Gastroesophageal sphincter (tissue), 4 donors: Measurements from ENCODE around the gene SLC38A9. TPM values are rescaled to one million over a fixed set of nuclear protein-coding genes. Genes with fewer than 3 reads are reported as not detected.

ENCODE experiments used
- ATAC-seq: fragments of 150-250 bp; one replicate; pipeline ENCODE4 v1.9.1; 2016; ENCODE audit warnings: mild to moderate bottlenecking, moderate library complexity
- H3K27ac ChIP-seq, 4 donors: fragments of 200-600 bp; sonication (generic) in 3 of 4; 1 replicate in 3 of 4; 2 replicates in 1 of 4; pipeline ENCODE4 v1.5.1; 2016 to 2019
- H3K27me3 ChIP-seq: fragments of 200-600 bp; sonication (generic); one replicate; pipeline ENCODE4 v1.5.1; 2019
- H3K36me3 ChIP-seq, 2 donors: fragments of 200-600 bp; sonication (generic); one replicate each; pipeline ENCODE4 v1.5.1; 2019; ENCODE audit warnings: control low read depth in 1 of 2
- H3K4me1 ChIP-seq, 3 donors: fragments of 200-600 bp; sonication (generic); 1 replicate in 2 of 3; 2 replicates in 1 of 3; pipeline ENCODE4 v1.5.1; 2016 to 2019; ENCODE audit warnings: control low read depth in 2 of 3
- H3K4me3 ChIP-seq, 2 donors: fragments of 200-600 bp; sonication (generic); one replicate each; pipeline ENCODE4 v1.5.1; 2019; ENCODE audit warnings: mild to moderate bottlenecking in 1 of 2, moderate library complexity in 1 of 2
- H3K9me3 ChIP-seq, 3 donors: fragments of 200-600 bp; sonication (generic); one replicate each; pipeline ENCODE4 v1.5.1; 2017 to 2019; ENCODE audit warnings: control low read depth in 2 of 3
- EP300 ChIP-seq: sonication (generic); formaldehyde crosslinking; IDR thresholded peaks from one replicate; pipeline ENCODE4 v1.6.1; 2017; ENCODE audit warnings: antibody characterized with exemption, mild to moderate bottlenecking
- POLR2A ChIP-seq, 2 donors: fragments of 450-650 bp; IDR thresholded peaks; one replicate each; pipeline ENCODE4 v1.6.1; 2017; ENCODE audit warnings: antibody characterized with exemption in 2 of 2, mild to moderate bottlenecking in 2 of 2, moderate library complexity in 1 of 2
- POLR2AphosphoS5 ChIP-seq: sonication (generic); formaldehyde crosslinking; IDR thresholded peaks from one replicate; pipeline ENCODE4 v1.6.1; 2017; ENCODE audit warnings: antibody characterized with exemption
- WGBS, 2 donors: methylation state at CpG; one replicate each; pipeline ENCODE4 v1.1.5; 2018; ENCODE audit warnings: low coverage in 1 of 2; 5-methylcytosine and 5-hydroxymethylcytosine counted together
- total RNA-seq, 4 donors: library from RNA; depleted of rRNA; stranded (reverse); fragments of >200 nt; gene quantifications; one replicate each; pipeline ENCODE4 v1.1.0, GENCODE V29; 2016
- TF ChIP-seq, protein P1 (sequence below), 4 experiments: fragments of 200-600 bp in 2 of 4; fragments of 450-650 bp in 2 of 4; sonication (generic) in 1 of 4; IDR thresholded peaks; one replicate each; pipeline ENCODE4 v1.5.1; 2017 to 2019; ENCODE audit warnings: antibody characterized with exemption in 4 of 4, mild to moderate bottlenecking in 2 of 4, moderate library complexity in 2 of 4

Gene SLC38A9
- total RNA-seq, 4 donors from 2014 or later, result 10.1 to 13.2 (median 11.4) TPM

DNA sequence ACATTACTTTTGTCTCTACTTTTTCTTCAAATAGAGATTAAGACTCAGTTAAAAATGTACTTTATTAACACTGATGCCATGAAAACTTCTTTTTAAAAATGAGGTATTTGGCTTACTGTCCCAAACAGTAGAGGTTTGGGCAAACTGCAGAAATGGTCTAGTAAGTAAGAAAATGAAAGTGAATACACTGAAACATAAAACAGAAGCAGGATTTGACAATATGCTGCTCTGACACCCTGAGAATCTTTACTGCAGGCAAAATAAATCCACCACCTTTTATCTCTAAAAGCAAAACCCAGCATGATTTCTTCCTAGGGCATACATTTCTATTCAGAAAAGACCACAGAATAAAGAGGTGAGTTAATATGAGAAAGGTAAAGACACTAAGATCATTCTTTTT lies 86.2 kb downstream of the SLC38A9 start:
- Histone ChIP-seq H3K4me1 (peaks cover 0 to 36% (median 6%) of the 10 kb centered on the region in 3 donors), H3K9me3 (no peaks in the 10 kb centered on the region), H3K36me3 (no peaks in the 10 kb centered on the region), H3K27ac (peak overlapping the region in 2 of 4 donors; percentile 22 to 41), H3K27me3 (no peaks in the 10 kb centered on the region), H3K4me3 (no peak overlapping the region)
- ATAC-seq, result no peak
- no peak for TF ChIP-seq POLR2AphosphoS5
- TF ChIP-seq POLR2A (IDR thresholded peaks at IDR 0.05), result no peak
- TF ChIP-seq, protein P1, sequence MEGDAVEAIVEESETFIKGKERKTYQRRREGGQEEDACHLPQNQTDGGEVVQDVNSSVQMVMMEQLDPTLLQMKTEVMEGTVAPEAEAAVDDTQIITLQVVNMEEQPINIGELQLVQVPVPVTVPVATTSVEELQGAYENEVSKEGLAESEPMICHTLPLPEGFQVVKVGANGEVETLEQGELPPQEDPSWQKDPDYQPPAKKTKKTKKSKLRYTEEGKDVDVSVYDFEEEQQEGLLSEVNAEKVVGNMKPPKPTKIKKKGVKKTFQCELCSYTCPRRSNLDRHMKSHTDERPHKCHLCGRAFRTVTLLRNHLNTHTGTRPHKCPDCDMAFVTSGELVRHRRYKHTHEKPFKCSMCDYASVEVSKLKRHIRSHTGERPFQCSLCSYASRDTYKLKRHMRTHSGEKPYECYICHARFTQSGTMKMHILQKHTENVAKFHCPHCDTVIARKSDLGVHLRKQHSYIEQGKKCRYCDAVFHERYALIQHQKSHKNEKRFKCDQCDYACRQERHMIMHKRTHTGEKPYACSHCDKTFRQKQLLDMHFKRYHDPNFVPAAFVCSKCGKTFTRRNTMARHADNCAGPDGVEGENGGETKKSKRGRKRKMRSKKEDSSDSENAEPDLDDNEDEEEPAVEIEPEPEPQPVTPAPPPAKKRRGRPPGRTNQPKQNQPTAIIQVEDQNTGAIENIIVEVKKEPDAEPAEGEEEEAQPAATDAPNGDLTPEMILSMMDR (IDR thresholded peaks at IDR 0.05), result no peak
- no peak for TF ChIP-seq EP300

DNA sequence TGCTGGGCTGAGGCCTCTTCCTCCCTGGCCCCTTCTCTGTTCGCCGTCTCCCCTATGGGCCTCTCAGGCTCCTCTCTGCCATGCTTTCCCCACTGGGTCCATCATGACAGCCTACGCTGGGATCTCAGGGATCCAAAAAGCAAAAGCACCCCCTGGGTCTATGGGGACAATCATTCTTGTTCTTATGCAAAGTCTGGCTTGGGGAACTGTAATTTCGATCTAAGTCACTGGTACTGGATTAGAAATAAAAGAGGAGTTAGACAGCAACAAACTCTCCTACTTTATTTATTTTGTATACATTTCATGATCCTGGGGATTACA lies 86.6 kb downstream of the SLC38A9 start:
- H3K4me1 ChIP-seq, result peaks cover 0 to 37% (median 6%) of the 10 kb centered on the region in 3 donors
- no peaks in the 10 kb centered on the region for H3K36me3 ChIP-seq
- H3K4me3 ChIP-seq, result no peak overlapping the region
- WGBS, 2 donors, result 63 to 69% methylated on average over 2 to 4 of the region's 4 CpGs
- no peak for TF ChIP-seq POLR2AphosphoS5
- no peak for TF ChIP-seq POLR2A (IDR thresholded peaks at IDR 0.05)
- TF ChIP-seq, protein P1 (IDR thresholded peaks at IDR 0.05), result no peak
- no peak for TF ChIP-seq EP300
- H3K9me3 ChIP-seq, result no peaks in the 10 kb centered on the region
- no peak for ATAC-seq
- peak overlapping the region in 3 of 4 donors; percentile 22 to 41 (median 31) for H3K27ac ChIP-seq
- H3K27me3 ChIP-seq, result no peaks in the 10 kb centered on the region

DNA sequence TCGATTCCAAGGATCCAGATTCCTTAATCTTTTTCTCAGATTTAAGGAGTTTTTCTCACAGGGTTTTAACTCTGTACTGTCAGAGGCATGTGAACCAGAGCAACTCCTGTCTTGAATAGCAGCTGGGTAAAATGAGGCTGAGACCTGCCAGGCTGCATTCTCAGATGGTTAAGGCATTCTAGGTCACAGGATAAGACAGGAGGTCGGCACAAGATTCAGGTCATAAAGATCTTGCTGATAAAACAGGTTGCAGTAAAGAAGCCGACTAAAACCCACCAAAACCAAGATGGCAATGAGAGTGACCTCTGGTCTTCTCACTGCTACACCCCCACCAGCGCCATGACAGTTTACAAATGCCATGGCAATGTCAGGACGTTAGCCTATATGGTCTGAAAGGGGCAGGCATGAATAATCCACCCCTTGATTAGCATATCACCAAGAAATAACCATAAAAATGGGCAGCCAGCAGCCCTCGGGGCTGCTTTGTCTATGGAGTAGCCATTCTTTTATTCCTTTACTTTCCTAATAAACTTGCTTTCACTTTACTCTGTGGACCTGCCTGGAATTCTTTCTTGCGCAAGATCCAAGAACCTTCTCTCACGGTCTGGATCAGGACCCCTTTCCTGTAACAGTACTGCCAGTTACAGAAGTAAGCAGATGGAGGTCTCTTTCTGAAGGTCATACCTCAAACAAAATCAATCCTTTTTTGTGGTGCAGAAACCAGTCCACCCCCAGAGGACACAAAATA lies 87.1 kb downstream of the SLC38A9 start:
- H3K27me3 ChIP-seq, result no peaks in the 10 kb centered on the region
- WGBS, 2 donors, result 76 to 83% methylated on average over 5 to 8 of the region's 8 CpGs
- peak; percentile 34 for ATAC-seq
- no peaks in the 10 kb centered on the region for H3K36me3 ChIP-seq
- H3K27ac ChIP-seq, result peak overlapping the region in 3 of 4 donors; percentile 22 to 41 (median 31)
- H3K4me3 ChIP-seq, result no peak overlapping the region
- peaks cover 0 to 37% (median 6%) of the 10 kb centered on the region in 3 donors for H3K4me1 ChIP-seq
- TF ChIP-seq, protein P1 (IDR thresholded peaks at IDR 0.05), result no peak
- H3K9me3 ChIP-seq, result no peaks in the 10 kb centered on the region

DNA sequence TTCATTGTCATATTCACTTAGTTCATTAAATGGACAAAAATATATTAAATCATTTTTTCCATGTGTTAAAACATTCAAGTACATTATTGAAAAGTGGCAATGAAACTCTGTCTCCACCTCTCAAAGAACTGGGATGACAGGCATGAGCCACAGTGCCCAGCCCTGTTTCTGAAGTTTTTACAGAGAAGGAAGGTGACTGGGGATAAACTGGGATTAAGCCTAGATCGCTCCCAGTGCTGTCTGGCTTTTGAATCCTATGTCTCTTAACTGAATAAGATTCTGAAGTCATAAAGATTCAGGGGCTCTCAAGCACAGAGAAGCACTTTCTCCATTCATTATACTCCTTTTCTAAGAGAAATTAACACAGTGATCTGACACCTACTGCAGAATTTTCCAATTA lies 88.3 kb downstream of the SLC38A9 start:
- TF ChIP-seq POLR2AphosphoS5 (no peak), EP300 (no peak), POLR2A (IDR thresholded peaks at IDR 0.05) (no peak)
- TF ChIP-seq, protein P1 (IDR thresholded peaks at IDR 0.05), result no peak
- whole genome bisulfite sequencing, 2 donors, result 91 to 100% methylated on average over 1 of the region's 1 CpG

DNA sequence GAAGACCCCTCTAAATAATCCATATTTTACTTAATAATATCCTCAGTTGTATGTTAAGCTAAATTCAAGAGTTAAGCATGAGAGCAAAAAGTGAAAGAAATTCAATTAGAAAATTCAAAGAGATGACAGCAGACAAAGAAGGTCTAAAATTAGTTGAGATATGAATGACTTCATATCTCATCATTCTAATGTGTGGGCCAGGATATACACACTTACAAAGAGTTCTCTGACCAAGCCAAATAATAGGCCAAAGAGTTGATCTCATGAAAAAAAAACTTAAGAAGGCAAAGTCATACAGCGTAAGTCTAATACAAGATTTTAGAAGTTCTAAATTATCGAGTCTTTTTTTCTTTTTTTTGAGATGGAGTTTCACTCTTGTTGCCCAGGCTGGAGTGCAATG lies 89.7 kb downstream of the SLC38A9 start:
- no peaks in the 10 kb centered on the region for H3K9me3 ChIP-seq
- no peak overlapping the region for H3K27ac ChIP-seq
- peaks cover 0 to 37% (median 6%) of the 10 kb centered on the region in 3 donors for H3K4me1 ChIP-seq
- H3K4me3 ChIP-seq, result no peak overlapping the region
- H3K27me3 ChIP-seq, result no peaks in the 10 kb centered on the region
- no peak for ATAC-seq
- no peaks in the 10 kb centered on the region for H3K36me3 ChIP-seq
- TF ChIP-seq POLR2A (IDR thresholded peaks at IDR 0.05), result no peak
- no peak for TF ChIP-seq POLR2AphosphoS5
- no peak for TF ChIP-seq EP300
- TF ChIP-seq, protein P1 (IDR thresholded peaks at IDR 0.05), result no peak
- 83 to 86% methylated on average over 1 to 2 of the region's 2 CpGs for WGBS, 2 donors

More for the DNA sequence above, 88.3 kb downstream of the SLC38A9 start:
- no peak for ATAC-seq
- Histone ChIP-seq H3K9me3 (no peaks in the 10 kb centered on the region), H3K4me1 (peaks cover 0 to 37% (median 6%) of the 10 kb centered on the region in 3 donors), H3K27me3 (no peaks in the 10 kb centered on the region), H3K36me3 (no peaks in the 10 kb centered on the region), H3K4me3 (no peak overlapping the region), H3K27ac (no peak overlapping the region)
